Endothelial cell of umbilical vein (primary cell): ENCODE results near the gene ADAMTS17. TPM values are rescaled to one million over a fixed set of nuclear protein-coding genes. Genes with fewer than 3 reads are reported as not detected.

Source experiments
- BruUV-seq: library from RNA; stranded (reverse); fragments of 400-500 nt; replicated peaks from 2 replicates; lab custom pipeline; 2021; lab: Mats Ljungman, UMichigan
- CTCF ChIA-PET: fragments of 300-600, 350-600 bp; sonication (Branson Sonifier 250); formaldehyde crosslinking; loops from one replicate; lab custom pipeline; 2021; ENCODE audit warnings: antibody characterized with exemption, inconsistent platforms; lab: Charles Lee
- POLR2A ChIA-PET: fragments of 300-600, 350-600 bp; sonication (Branson Sonifier 250); formaldehyde crosslinking; loops from one replicate; lab custom pipeline; 2021; ENCODE audit warnings: antibody characterized with exemption, inconsistent platforms; lab: Charles Lee
- DNase-seq: peaks from one replicate; pipeline ENCODE4 v3.0.0-alpha.2; 2011; ENCODE audit warnings: low read depth, low spot score
- FAIRE-seq: peaks from 2 replicates; lab custom pipeline; 2011; peaks lifted over from hg19 to GRCh38; lab: Jason Lieb, UNC
- H2AFZ ChIP-seq: 2 replicates; pipeline ENCODE4 v1.6.0; 2012; ENCODE audit warnings: low read depth, low read length, control low read depth, inconsistent platforms
- H3K27ac ChIP-seq: 2 replicates; pipeline ENCODE4 v1.5.1; 2011; ENCODE audit warnings: low read depth, mild to moderate bottlenecking, control low read depth, low read length, moderate library complexity; ENCODE audit not compliant: insufficient read depth
- H3K27me3 ChIP-seq, 2 experiments: 2 replicates each; pipeline versions ENCODE4 v1.6.0 to v1.6.1; 2011; ENCODE audit warnings: low read length in 2 of 2, mixed read lengths in 1 of 2; ENCODE audit not compliant: control insufficient read depth in 2 of 2, insufficient read depth in 2 of 2
- H3K36me3 ChIP-seq, 2 experiments: 2 replicates in 1 of 2; 3 replicates in 1 of 2; pipeline ENCODE4 v1.5.1; 2011; ENCODE audit warnings: low read length in 2 of 2, mild to moderate bottlenecking in 1 of 2, moderate library complexity in 1 of 2; ENCODE audit not compliant: control insufficient read depth in 2 of 2, insufficient read depth in 2 of 2; ENCODE audit errors: extremely low read depth in 1 of 2
- H3K4me1 ChIP-seq: 3 replicates; pipeline ENCODE4 v1.5.1; 2011; ENCODE audit warnings: mild to moderate bottlenecking, low read length; ENCODE audit not compliant: control insufficient read depth, insufficient read depth; ENCODE audit errors: extremely low read depth
- H3K4me2 ChIP-seq: 2 replicates; pipeline ENCODE4 v1.6.1; 2011; ENCODE audit warnings: low read length, control low read depth, mixed read lengths; ENCODE audit not compliant: insufficient read depth
- H3K4me3 ChIP-seq, 3 experiments: fragments of 200-600 bp in 1 of 3; sonication (generic), shearing (Covaris generic) in 1 of 3; replicated peaks in 1 of 3; 2 replicates each; pipeline ENCODE4 v1.5.1; 2011 to 2016; ENCODE audit warnings: control low read depth in 3 of 3, low read length in 3 of 3, mild to moderate bottlenecking in 2 of 3, inconsistent platforms in 1 of 3, low read depth in 1 of 3, moderate library complexity in 1 of 3; ENCODE audit not compliant: insufficient read depth in 1 of 3
- H3K79me2 ChIP-seq: 2 replicates; pipeline ENCODE4 v1.6.0; 2012; ENCODE audit warnings: low read length, inconsistent platforms; ENCODE audit not compliant: control insufficient read depth, insufficient read depth
- H3K9ac ChIP-seq: replicated peaks from 2 replicates; pipeline ENCODE3; 2011; ENCODE audit warnings: low read length, control low read depth; ENCODE audit not compliant: insufficient read depth; ENCODE audit errors: extremely low read depth
- H3K9me1 ChIP-seq: replicated peaks from 3 replicates; pipeline ENCODE4 v1.6.0; 2011; ENCODE audit warnings: mild to moderate bottlenecking, low read length; ENCODE audit not compliant: control insufficient read depth, insufficient read depth; ENCODE audit errors: extremely low read depth
- H3K9me3 ChIP-seq: replicated peaks from 2 replicates; pipeline ENCODE4 v1.5.1; 2012; ENCODE audit warnings: low read length, inconsistent platforms; ENCODE audit not compliant: control insufficient read depth, insufficient read depth
- H4K20me1 ChIP-seq: replicated peaks from 2 replicates; pipeline ENCODE3; 2011; ENCODE audit warnings: mild to moderate bottlenecking, low read length; ENCODE audit not compliant: control insufficient read depth, insufficient read depth; ENCODE audit errors: extremely low read depth
- EZH2 ChIP-seq: IDR thresholded peaks from 2 replicates; pipeline ENCODE4 v1.6.1; 2012; ENCODE audit warnings: borderline replicate concordance, low read depth, mild to moderate bottlenecking, moderate library complexity, low read length, inconsistent platforms; ENCODE audit not compliant: severe bottlenecking
- FOS ChIP-seq: IDR thresholded peaks from 2 replicates; pipeline ENCODE4 v1.6.1; 2011; ENCODE audit warnings: mild to moderate bottlenecking, low read length, moderate library complexity, borderline replicate concordance; ENCODE audit not compliant: insufficient read depth
- GATA2 ChIP-seq: IDR thresholded peaks from 2 replicates; pipeline ENCODE4 v1.7.0; 2011; ENCODE audit warnings: low read depth, mild to moderate bottlenecking, moderate library complexity, mixed read lengths, low read length; ENCODE audit not compliant: insufficient read length, insufficient read depth
- JUN ChIP-seq: IDR thresholded peaks from 2 replicates; pipeline ENCODE4 v1.6.1; 2011; ENCODE audit warnings: borderline replicate concordance, low read depth; ENCODE audit not compliant: insufficient read length, insufficient read depth
- MYC ChIP-seq: IDR thresholded peaks from one replicate; pipeline ENCODE4 v1.6.1; 2011; ENCODE audit warnings: mild to moderate bottlenecking, low read depth, low read length
- POLR2A ChIP-seq: IDR thresholded peaks from 2 replicates; pipeline ENCODE4 v1.6.1; 2012; ENCODE audit warnings: low read depth, mild to moderate bottlenecking, control low read depth, low read length
- POLR2AphosphoS5 ChIP-seq: IDR thresholded peaks from 2 replicates; pipeline ENCODE4 v1.6.1; 2012; ENCODE audit warnings: low read depth, mild to moderate bottlenecking, control low read depth, low read length, moderate library complexity; ENCODE audit not compliant: insufficient read depth
- dilution Hi-C: fragments of 300-500 bp; cut with MboI; formaldehyde crosslinking; loops from one replicate; pipeline ENCODE4 v1.15.0; 2019; ENCODE audit warnings: low sequenced_read_pairs; ENCODE audit not compliant: extremely low pct_ligation_motif_present
- intact Hi-C: fragments of 100-400 bp; cut with micrococcal nuclease; formaldehyde crosslinking; loops from one replicate; pipeline ENCODE4 v1.10.0; 2022
- polyA plus RNA-seq, 4 experiments: library from polyadenylated mRNA; depleted of rRNA in 3 of 4; stranded (reverse) in 3 of 4; unstranded in 1 of 4; fragments of >200 nt; gene quantifications; 2 replicates each; pipeline versions ENCODE4 v1.2.1 to v1.2.3, GENCODE V29; 2011 to 2012; ENCODE audit warnings: missing spikeins in 1 of 4
- total RNA-seq: library from RNA; stranded (reverse); gene quantifications from 2 replicates; pipeline ENCODE4 v1.2.3, GENCODE V29; 2021
- TF ChIP-seq, protein P1 (sequence below), 2 donors: IDR thresholded peaks; 1 replicate in 1 of 2; 2 replicates in 1 of 2; pipeline ENCODE4 v1.5.1; 2011; ENCODE audit warnings: low read length in 2 of 2, mild to moderate bottlenecking in 2 of 2, moderate library complexity in 2 of 2, control low read depth in 1 of 2, inconsistent platforms in 1 of 2, low read depth in 1 of 2; ENCODE audit not compliant: insufficient read depth in 1 of 2; ENCODE audit errors: extremely low read depth in 1 of 2
- TF ChIP-seq, protein P2 (sequence below): IDR thresholded peaks from 2 replicates; pipeline ENCODE4 v1.6.1; 2011; ENCODE audit not compliant: insufficient read depth, insufficient read length

The ADAMTS17 gene
- total and polyA plus RNA-seq, 2 donors (not counting 3 experiments of a cell fraction or from before 2014, with no cell fraction given), result 0.12 TPM; not detected in 1

DNA sequence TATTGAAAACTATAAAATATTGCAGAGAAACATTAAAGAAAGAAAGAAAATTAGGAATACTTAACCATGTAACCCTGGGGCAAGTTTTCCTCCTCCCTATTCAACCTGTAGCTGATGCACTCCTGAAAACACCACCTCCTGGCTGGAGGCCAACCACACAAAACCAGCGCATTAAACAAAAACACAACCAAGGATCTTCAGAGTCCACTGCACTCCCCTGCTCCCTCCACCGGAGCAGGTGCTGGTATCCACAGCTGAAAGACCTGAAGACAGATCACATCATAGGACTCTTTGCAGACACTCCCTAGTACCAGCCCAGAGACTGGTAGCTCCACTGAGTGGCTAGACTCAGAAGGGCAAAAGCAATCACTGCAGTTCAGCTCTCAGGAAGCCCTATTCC lies 13.6 kb upstream of the ADAMTS17 start:
- no peak overlapping the region for H3K9ac ChIP-seq
- no peaks in the 10 kb centered on the region for H3K36me3 ChIP-seq
- no TSS peak for BruUV-seq
- CTCF ChIA-PET, result interaction anchor here (1.3 kb wide), 1 partner anchor 13 kb away, joined by 5 read pairs; the partner anchor contains the start of gene ADAMTS17
- FAIRE-seq (no peak), DNase-seq (no peak)
- intact Hi-C loops, result loop anchor here (10.0 kb wide), 1 partner anchor 519 kb away; the partner anchor contains the start of gene ALDH1A3
- TF ChIP-seq POLR2AphosphoS5, result no peak
- no peak for TF ChIP-seq MYC
- no peak for TF ChIP-seq JUN
- TF ChIP-seq, protein P1, sequence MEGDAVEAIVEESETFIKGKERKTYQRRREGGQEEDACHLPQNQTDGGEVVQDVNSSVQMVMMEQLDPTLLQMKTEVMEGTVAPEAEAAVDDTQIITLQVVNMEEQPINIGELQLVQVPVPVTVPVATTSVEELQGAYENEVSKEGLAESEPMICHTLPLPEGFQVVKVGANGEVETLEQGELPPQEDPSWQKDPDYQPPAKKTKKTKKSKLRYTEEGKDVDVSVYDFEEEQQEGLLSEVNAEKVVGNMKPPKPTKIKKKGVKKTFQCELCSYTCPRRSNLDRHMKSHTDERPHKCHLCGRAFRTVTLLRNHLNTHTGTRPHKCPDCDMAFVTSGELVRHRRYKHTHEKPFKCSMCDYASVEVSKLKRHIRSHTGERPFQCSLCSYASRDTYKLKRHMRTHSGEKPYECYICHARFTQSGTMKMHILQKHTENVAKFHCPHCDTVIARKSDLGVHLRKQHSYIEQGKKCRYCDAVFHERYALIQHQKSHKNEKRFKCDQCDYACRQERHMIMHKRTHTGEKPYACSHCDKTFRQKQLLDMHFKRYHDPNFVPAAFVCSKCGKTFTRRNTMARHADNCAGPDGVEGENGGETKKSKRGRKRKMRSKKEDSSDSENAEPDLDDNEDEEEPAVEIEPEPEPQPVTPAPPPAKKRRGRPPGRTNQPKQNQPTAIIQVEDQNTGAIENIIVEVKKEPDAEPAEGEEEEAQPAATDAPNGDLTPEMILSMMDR (IDR thresholded peaks at IDR 0.05; ENCODE audit: extremely low read depth in 1 of 2, insufficient read depth in 1 of 2, low read depth in 1 of 2, low read length in 2 of 2), result no peak
- no peak for TF ChIP-seq POLR2A
- TF ChIP-seq EZH2, result no peak
- TF ChIP-seq GATA2, result no peak
- no peak for TF ChIP-seq FOS
- TF ChIP-seq, protein P2, sequence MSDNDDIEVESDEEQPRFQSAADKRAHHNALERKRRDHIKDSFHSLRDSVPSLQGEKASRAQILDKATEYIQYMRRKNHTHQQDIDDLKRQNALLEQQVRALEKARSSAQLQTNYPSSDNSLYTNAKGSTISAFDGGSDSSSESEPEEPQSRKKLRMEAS, result no peak
- H2AFZ ChIP-seq, result no peak overlapping the region
- POLR2A ChIA-PET, result no interaction called here
- H3K4me2 ChIP-seq, result no peak overlapping the region
- no peaks in the 10 kb centered on the region for H3K27me3 ChIP-seq
- dilution Hi-C loops, result no loop called here
- no peaks in the 10 kb centered on the region for H3K79me2 ChIP-seq
- no peak overlapping the region for H3K4me3 ChIP-seq
- H3K4me1 ChIP-seq, result no peaks in the 10 kb centered on the region
- no peak overlapping the region for H3K27ac ChIP-seq
- no peaks in the 10 kb centered on the region for H4K20me1 ChIP-seq
- H3K9me3 ChIP-seq, result no peaks in the 10 kb centered on the region
- H3K9me1 ChIP-seq, result no peaks in the 10 kb centered on the region
